Endodermal cell (in vitro differentiated cells): Measurements from ENCODE around the gene SPNS3. TPM values are rescaled to one million over a fixed set of nuclear protein-coding genes. Genes with fewer than 3 reads are reported as not detected.

Experiments used
- DNase-seq: peaks from one replicate; pipeline ENCODE4 v3.0.0-alpha.2; 2017
- H3K27ac ChIP-seq: 2 replicates; pipeline ENCODE4 v1.5.1; 2013; ENCODE audit warnings: mild to moderate bottlenecking, low read depth, low read length, moderate library complexity
- H3K27me3 ChIP-seq: 2 replicates; pipeline ENCODE4 v1.6.1; 2013; ENCODE audit warnings: mild to moderate bottlenecking, low read length, moderate library complexity; ENCODE audit not compliant: insufficient read depth, control insufficient read depth, poor library complexity, severe bottlenecking
- H3K36me3 ChIP-seq: 2 replicates; pipeline ENCODE4 v1.7.0; 2013; ENCODE audit warnings: mild to moderate bottlenecking, low read length, moderate library complexity; ENCODE audit not compliant: control insufficient read depth, insufficient read depth
- H3K4me1 ChIP-seq: one replicate; pipeline ENCODE4 v1.7.0; 2013; ENCODE audit warnings: low read length; ENCODE audit not compliant: control insufficient read depth, insufficient read depth
- H3K4me3 ChIP-seq: 2 replicates; pipeline ENCODE4 v1.5.1; 2013; ENCODE audit warnings: mild to moderate bottlenecking, low read length, moderate library complexity
- H3K9ac ChIP-seq: 2 replicates; pipeline ENCODE4 v1.6.1; 2013; ENCODE audit warnings: mild to moderate bottlenecking, low read length, moderate library complexity; ENCODE audit not compliant: poor library complexity, severe bottlenecking; ENCODE audit errors: extremely low read depth
- H3K9me3 ChIP-seq: 2 replicates; pipeline ENCODE4 v1.6.1; 2013; ENCODE audit warnings: mild to moderate bottlenecking, low read length, moderate library complexity; ENCODE audit not compliant: control insufficient read depth
- H3K27ac Mint-ChIP-seq: 2 replicates; pipeline ENCODE4 v1.8.0; 2020; ENCODE audit warnings: mixed read lengths
- H3K27me3 Mint-ChIP-seq: 2 replicates; pipeline ENCODE4 v1.8.0; 2021; ENCODE audit warnings: mild to moderate bottlenecking, mixed read lengths; ENCODE audit not compliant: insufficient read depth
- H3K36me3 Mint-ChIP-seq: 2 replicates; pipeline ENCODE4 v1.8.0; 2020; ENCODE audit warnings: low read depth, mixed read lengths
- H3K4me1 Mint-ChIP-seq: 2 replicates; pipeline ENCODE4 v1.8.0; 2020; ENCODE audit warnings: mixed read lengths
- H3K4me3 Mint-ChIP-seq: 2 replicates; pipeline ENCODE4 v1.8.0; 2020; ENCODE audit warnings: mild to moderate bottlenecking, moderate library complexity, mixed read lengths
- H3K9me3 Mint-ChIP-seq: 2 replicates; pipeline ENCODE4 v1.8.0; 2020; ENCODE audit warnings: mild to moderate bottlenecking, mixed read lengths
- CTCF ChIP-seq: fragments of 200-600 bp; sonication (generic); conservative IDR thresholded peaks from 2 replicates; pipeline ENCODE4 v1.5.0; 2021; ENCODE audit warnings: antibody characterized with exemption, mild to moderate bottlenecking
- WGBS, 2 experiments: methylation state at CpG; one replicate each; pipeline versions ENCODE4 v1.1.5 to v1.1.7; 2013; ENCODE audit warnings: missing lambda C conversion rate in 2 of 2, mixed read lengths in 1 of 2; ENCODE audit not compliant: insufficient coverage in 1 of 2, insufficient read length in 1 of 2; 5-methylcytosine and 5-hydroxymethylcytosine counted together
- total RNA-seq, 2 donors: library from RNA; stranded (reverse); fragmentation: NEBNext Ultra II Directional in 1 of 2; extraction: Animal tissue kit (Norgen Biotek cat#: 25700) in 1 of 2; gene quantifications; 2 replicates in 1 of 2; 3 replicates in 1 of 2; pipeline ENCODE4 v1.2.1, GENCODE V29; 2021

The SPNS3 gene
- total RNA-seq, 2 donors from 2014 or later, result not detected

GRCh38 chr17:4502466-4503154, 68.9 kb downstream of the SPNS3 start:
- no peak for TF ChIP-seq CTCF
- H3K36me3 ChIP-seq, result no peaks in the 10 kb centered on the region
- no peak overlapping the region for H3K27ac Mint-ChIP-seq
- H3K4me1 ChIP-seq, result no peaks in the 10 kb centered on the region
- no peaks in the 10 kb centered on the region for H3K9me3 Mint-ChIP-seq
- no peak overlapping the region for H3K4me3 ChIP-seq
- peak; percentile 64 for DNase-seq
- peaks cover 42% of the 10 kb centered on the region for H3K27me3 Mint-ChIP-seq
- H3K4me1 Mint-ChIP-seq, result peaks cover 9% of the 10 kb centered on the region
- peaks cover 37% of the 10 kb centered on the region for H3K27me3 ChIP-seq
- WGBS, 2 experiments, result 81 to 85% methylated on average over 8 to 18 of the region's 18 CpGs
- H3K36me3 Mint-ChIP-seq, result no peaks in the 10 kb centered on the region
- H3K4me3 Mint-ChIP-seq, result no peak overlapping the region
- no peaks in the 10 kb centered on the region for H3K9me3 ChIP-seq
- no peak overlapping the region for H3K27ac ChIP-seq
- H3K9ac ChIP-seq, result no peak overlapping the region

- H3K36me3 Mint-ChIP-seq, result no peaks in the 10 kb centered on the region
- Histone ChIP-seq H3K4me3 (no peak overlapping the region), H3K27ac (no peak overlapping the region), H3K27me3 (peaks cover 29% of the 10 kb centered on the region), H3K4me1 (no peaks in the 10 kb centered on the region), H3K36me3 (no peaks in the 10 kb centered on the region), H3K9ac (no peak overlapping the region), H3K9me3 (no peaks in the 10 kb centered on the region)
- TF ChIP-seq CTCF, result no peak
- peaks cover 9% of the 10 kb centered on the region for H3K4me1 Mint-ChIP-seq
- H3K27me3 Mint-ChIP-seq, result peaks cover 34% of the 10 kb centered on the region
- H3K4me3 Mint-ChIP-seq, result no peak overlapping the region
- H3K9me3 Mint-ChIP-seq, result no peaks in the 10 kb centered on the region
- H3K27ac Mint-ChIP-seq, result no peak overlapping the region
- DNase-seq, result no peak
- WGBS, 2 experiments, result 86 to 100% methylated on average over 2 to 4 of the region's 4 CpGs
Measured at GRCh38 chr17:4503283-4504025, 69.7 kb downstream of the SPNS3 start.

GRCh38 chr17:4504188-4504587, 70.4 kb downstream of the SPNS3 start:
- Histone ChIP-seq H3K36me3 (no peaks in the 10 kb centered on the region), H3K4me3 (no peak overlapping the region), H3K9me3 (no peaks in the 10 kb centered on the region), H3K4me1 (no peaks in the 10 kb centered on the region), H3K27me3 (peaks cover 26% of the 10 kb centered on the region), H3K9ac (no peak overlapping the region), H3K27ac (no peak overlapping the region)
- H3K4me1 Mint-ChIP-seq, result peaks cover 9% of the 10 kb centered on the region
- no peak overlapping the region for H3K4me3 Mint-ChIP-seq
- H3K36me3 Mint-ChIP-seq, result no peaks in the 10 kb centered on the region
- H3K27ac Mint-ChIP-seq, result no peak overlapping the region
- 83 to 93% methylated on average over 1 to 5 of the region's 5 CpGs for WGBS, 2 experiments
- no peak for TF ChIP-seq CTCF
- no peak for DNase-seq
- H3K9me3 Mint-ChIP-seq, result no peaks in the 10 kb centered on the region
- H3K27me3 Mint-ChIP-seq, result peaks cover 34% of the 10 kb centered on the region
